Activated CD8-positive, alpha-beta memory T cell treated with anti-CD3 and anti-CD28 coated beads for 48 hours (primary cell): ENCODE data around the gene TMED6.
A peak's percentile ranks its signal among the peaks of the same experiment; 100 is the strongest.

ENCODE experiments used
- DNase-seq, 3 experiments: peaks; one replicate each; pipeline ENCODE4 v3.0.0-alpha.2; 2020; ENCODE audit warnings: low read depth in 2 of 3, low spot score in 2 of 3

The TMED6 gene

GRCh38 chr16:69324585-69325253, 26.9 kb downstream of the TMED6 start:
- no peak for DNase-seq

GRCh38 chr16:69324013-69324531, 27.5 kb downstream of the TMED6 start:
- no peak for DNase-seq

GRCh38 chr16:69323415-69323814, 28.2 kb downstream of the TMED6 start:
- no peak for DNase-seq

- no peak for DNase-seq
Measured at GRCh38 chr16:69322343-69322742, 29.2 kb downstream of the TMED6 start.

- no peak for DNase-seq
Measured at GRCh38 chr16:69321080-69321479, 30.5 kb downstream of the TMED6 start.

- no peak for DNase-seq
Measured at GRCh38 chr16:69320740-69321073, 30.9 kb downstream of the TMED6 start.

GRCh38 chr16:69319826-69320739, 31.5 kb downstream of the TMED6 start:
- no peak for DNase-seq

- no peak for DNase-seq
Measured at GRCh38 chr16:69319381-69319780, 32.2 kb downstream of the TMED6 start.

GRCh38 chr16:69318911-69319289, 32.7 kb downstream of the TMED6 start:
- no peak for DNase-seq

GRCh38 chr16:69318177-69318910, 33.2 kb downstream of the TMED6 start:
- no peak for DNase-seq

GRCh38 chr16:69316595-69317034, 35.0 kb downstream of the TMED6 start:
- no peak for DNase-seq

GRCh38 chr16:69315486-69316311, 35.9 kb downstream of the TMED6 start:
- DNase-seq, result no peak

- no peak for DNase-seq
Measured at GRCh38 chr16:69314534-69314933, 37.1 kb downstream of the TMED6 start.

GRCh38 chr16:69313469-69313868, 38.1 kb downstream of the TMED6 start:
- DNase-seq, result no peak

- peak in 2 of 3 experiments; percentile 25 to 32 for DNase-seq
Measured at GRCh38 chr16:69311533-69312387, 39.8 kb downstream of the TMED6 start.

- DNase-seq, result peak; percentile 97 to 99 (median 98)
Measured at GRCh38 chr16:69310653-69311532, 40.7 kb downstream of the TMED6 start, which contains the start of gene VPS4A. TSS of gene VPS4A (plus strand) at chr16:69311350. CDS start at chr16:69311512, 162 bp downstream.

- no peak for DNase-seq
Measured at GRCh38 chr16:69309316-69309715, 42.3 kb downstream of the TMED6 start.

- DNase-seq, result no peak
Measured at GRCh38 chr16:69307856-69308255, 43.7 kb downstream of the TMED6 start.

GRCh38 chr16:69307091-69307490, 44.5 kb downstream of the TMED6 start:
- DNase-seq, result no peak
